ENCODE measurements around the gene PCDHAC1.

- TF ChIP-seq CTCF (IDR thresholded peaks at IDR 0.05) (no peak), EP300 (IDR thresholded peaks at IDR 0.05) (no peak), POLR2AphosphoS5 (IDR thresholded peaks at IDR 0.05) (no peak)
Observed at GRCh38 chr5:140927228-140927573, 1.1 kb downstream of the PCDHAC1 start.
